ENCODE results near the gene ZNF280B. TPM values are rescaled to one million over a fixed set of nuclear protein-coding genes. Genes with fewer than 3 reads are reported as not detected.
"Not testable (repeated sequence)": the region's sequence is repeated elsewhere in the genome, so short reads cannot be mapped to it uniquely, and the experiment has no call there.

ZNF280B gene
- total and polyA plus RNA-seq, 7 experiments from 2014 or later: 2.1 to 3.6 (median 2.3) TPM

GRCh38 chr22:22468794-22469469 is 39.6 kb downstream of the ZNF280B start:
- H3K4me1 ChIP-seq (ENCODE audit: control insufficient read depth in 2 of 2, insufficient read depth in 2 of 2, low read length in 2 of 2); H3K27ac Mint-ChIP-seq; H3K4me3 Mint-ChIP-seq; H3K9me3 ChIP-seq (ENCODE audit: control insufficient read depth in 2 of 3, low read length in 3 of 3); H3K27ac ChIP-seq (ENCODE audit: low read depth, low read length); H3K4me3 ChIP-seq (ENCODE audit: low read length); ATAC-seq; CTCF ChIA-PET; DNase-seq; H3K4me1 Mint-ChIP-seq; H3K27me3 ChIP-seq (ENCODE audit: control insufficient read depth in 2 of 2, insufficient read depth in 2 of 2, low read length in 2 of 2); H3K36me3 ChIP-seq (ENCODE audit: control insufficient read depth in 2 of 3, insufficient read depth in 3 of 3, low read length in 3 of 3); POLR2A ChIA-PET; H3K36me3 Mint-ChIP-seq: not testable (repeated sequence)
- Mint-ChIP-seq H3K9me3 (peaks cover 8 to 31% (median 15%) of the 10 kb centered on the region in 11 donors), H3K27me3 (peaks cover 14 to 37% (median 28%) of the 10 kb centered on the region in 5 donors)
- intact Hi-C loops (cut with micrococcal nuclease): loop anchor here in 1 of 2 donors (10.0 kb wide), 1 partner anchor 246 kb away; no protein-coding TSS in a partner anchor

DNA sequence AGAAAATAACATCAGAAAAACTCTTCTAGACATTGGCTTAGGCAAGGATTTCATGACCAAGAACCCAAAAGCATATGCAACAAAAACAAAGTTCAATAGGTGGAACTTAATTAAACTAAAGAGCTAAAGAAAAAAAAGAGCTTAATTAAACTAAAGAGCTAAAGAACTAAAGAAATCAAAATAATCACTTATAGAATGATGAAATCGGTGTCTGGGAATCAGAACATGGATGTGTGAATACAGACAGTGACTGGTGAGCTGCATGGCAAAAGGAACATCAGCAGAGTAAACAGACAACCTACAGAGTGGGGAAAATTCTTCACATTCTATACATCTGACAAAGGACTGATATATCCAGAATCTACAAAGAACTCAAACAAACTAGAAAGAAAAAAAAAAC is 41.4 kb downstream of the ZNF280B start:
- POLR2A ChIA-PET: no interaction called here
- Histone ChIP-seq H3K27me3 (ENCODE audit: control insufficient read depth in 2 of 2, insufficient read depth in 2 of 2, low read length in 2 of 2) (peaks cover 0 to 11% of the 10 kb centered on the region in 2 donors), H3K36me3 (ENCODE audit: control insufficient read depth in 2 of 3, insufficient read depth in 3 of 3, low read length in 3 of 3) (no peaks in the 10 kb centered on the region), H3K4me3 (ENCODE audit: low read length) (no peak overlapping the region), H3K9me3 (ENCODE audit: control insufficient read depth in 2 of 3, low read length in 3 of 3) (no peaks in the 10 kb centered on the region), H3K4me1 (ENCODE audit: control insufficient read depth in 2 of 2, insufficient read depth in 2 of 2, low read length in 2 of 2) (no peaks in the 10 kb centered on the region), H3K27ac (ENCODE audit: low read depth, low read length) (no peak overlapping the region)
- H3K4me1 Mint-ChIP-seq: no peaks in the 10 kb centered on the region
- ATAC-seq: no peak
- DNase-seq: no peak
- intact Hi-C loops (cut with micrococcal nuclease): loop anchor here in 1 of 2 donors (10.0 kb wide), 1 partner anchor 248 kb away; no protein-coding TSS in a partner anchor
- peaks cover 8 to 31% (median 15%) of the 10 kb centered on the region in 11 donors for H3K9me3 Mint-ChIP-seq
- CTCF ChIA-PET: interaction anchor here (0.9 kb wide), 1 partner anchor 12 kb away, joined by 3 read pairs; no protein-coding TSS in a partner anchor
- H3K4me3 Mint-ChIP-seq: no peak overlapping the region
- H3K27me3 Mint-ChIP-seq: peaks cover 24 to 48% (median 44%) of the 10 kb centered on the region in 5 donors
- no peak overlapping the region for H3K27ac Mint-ChIP-seq
- H3K36me3 Mint-ChIP-seq: peaks cover 0 to 9% (median 0%) of the 10 kb centered on the region in 5 donors

GRCh38 chr22:22465782-22466181 is 42.8 kb downstream of the ZNF280B start:
- intact Hi-C loops (cut with micrococcal nuclease): loop anchor here in 1 of 2 donors (2.0 to 10.0 kb wide), 3 partner anchors 121 to 491 kb away; no protein-coding TSS in a partner anchor
- no peak overlapping the region for H3K27ac Mint-ChIP-seq
- Histone ChIP-seq H3K9me3 (ENCODE audit: control insufficient read depth in 2 of 3, low read length in 3 of 3) (no peaks in the 10 kb centered on the region), H3K27me3 (ENCODE audit: control insufficient read depth in 2 of 2, insufficient read depth in 2 of 2, low read length in 2 of 2) (peaks cover 0 to 11% of the 10 kb centered on the region in 2 donors), H3K4me1 (ENCODE audit: control insufficient read depth in 2 of 2, insufficient read depth in 2 of 2, low read length in 2 of 2) (no peaks in the 10 kb centered on the region), H3K27ac (ENCODE audit: low read depth, low read length) (no peak overlapping the region), H3K4me3 (ENCODE audit: low read length) (no peak overlapping the region), H3K36me3 (ENCODE audit: control insufficient read depth in 2 of 3, insufficient read depth in 3 of 3, low read length in 3 of 3) (no peaks in the 10 kb centered on the region)
- no peak for ATAC-seq
- H3K27me3 Mint-ChIP-seq: peaks cover 29 to 50% (median 47%) of the 10 kb centered on the region in 5 donors
- H3K4me1 Mint-ChIP-seq: no peaks in the 10 kb centered on the region
- peaks cover 8 to 36% (median 18%) of the 10 kb centered on the region in 11 donors for H3K9me3 Mint-ChIP-seq
- ChIA-PET POLR2A (no interaction called here), CTCF (interaction anchor here (0.5 to 1.2 kb wide), 2 partner anchors 43 to 1886 kb away, joined by 3 to 7 read pairs; partner anchors contain the start of gene ZNF280B)
- no peak for DNase-seq
- peaks cover 0 to 9% (median 0%) of the 10 kb centered on the region in 5 donors for H3K36me3 Mint-ChIP-seq
- H3K4me3 Mint-ChIP-seq: no peak overlapping the region

- Mint-ChIP-seq H3K27ac (no peak overlapping the region), H3K36me3 (peaks cover 0 to 9% (median 0%) of the 10 kb centered on the region in 5 donors), H3K4me1 (no peaks in the 10 kb centered on the region), H3K27me3 (peaks cover 29 to 54% (median 50%) of the 10 kb centered on the region in 5 donors), H3K9me3 (peaks cover 9 to 42% (median 20%) of the 10 kb centered on the region in 11 donors), H3K4me3 (no peak overlapping the region)
- no peaks in the 10 kb centered on the region for H3K4me1 ChIP-seq (ENCODE audit: control insufficient read depth in 2 of 2, insufficient read depth in 2 of 2, low read length in 2 of 2)
- CTCF ChIA-PET: interaction anchor here (0.5 to 1.2 kb wide), 2 partner anchors 44 to 1886 kb away, joined by 3 to 7 read pairs; partner anchors contain the start of gene ZNF280B
- H3K4me3 ChIP-seq (ENCODE audit: low read length): no peak overlapping the region
- H3K36me3 ChIP-seq (ENCODE audit: control insufficient read depth in 2 of 3, insufficient read depth in 3 of 3, low read length in 3 of 3): no peaks in the 10 kb centered on the region
- POLR2A ChIA-PET: no interaction called here
- peaks cover 0 to 5% (median 0%) of the 10 kb centered on the region in 3 experiments for H3K9me3 ChIP-seq (ENCODE audit: control insufficient read depth in 2 of 3, low read length in 3 of 3)
- ATAC-seq (no peak), DNase-seq (no peak)
- H3K27ac ChIP-seq (ENCODE audit: low read depth, low read length): no peak overlapping the region
- H3K27me3 ChIP-seq (ENCODE audit: control insufficient read depth in 2 of 2, insufficient read depth in 2 of 2, low read length in 2 of 2): peaks cover 0 to 11% of the 10 kb centered on the region in 2 donors
- intact Hi-C loops (cut with micrococcal nuclease): loop anchor here in 1 of 2 donors (2.0 to 10.0 kb wide), 3 partner anchors 122 to 492 kb away; no protein-coding TSS in a partner anchor
Measured at GRCh38 chr22:22465094-22465602, 43.4 kb downstream of the ZNF280B start.

DNA sequence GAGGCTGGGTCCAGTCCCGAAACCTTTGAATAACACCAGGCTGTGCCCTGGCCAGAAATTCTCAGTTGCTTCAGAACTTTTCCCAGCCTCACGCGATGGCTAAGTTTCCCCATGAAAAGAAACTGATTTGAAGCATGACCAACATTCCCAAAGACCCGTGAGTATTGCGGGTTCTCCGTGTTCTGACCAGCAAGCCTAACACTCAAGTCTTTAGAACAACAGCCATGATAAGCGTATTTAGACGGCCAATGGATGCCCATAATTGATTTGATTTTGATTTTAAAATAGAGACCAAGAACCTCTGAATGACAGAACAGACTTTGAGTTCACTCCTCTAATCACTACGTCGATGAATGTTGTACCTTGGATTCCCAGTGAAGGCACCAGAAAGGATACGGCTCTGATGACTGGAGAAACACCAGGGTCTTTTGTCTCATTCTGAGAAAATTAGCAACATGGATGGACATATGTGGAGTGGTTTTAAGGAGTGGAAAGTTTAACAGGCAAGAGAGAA is 43.9 kb downstream of the ZNF280B start:
- H3K27ac ChIP-seq (ENCODE audit: low read depth, low read length): no peak overlapping the region
- peaks cover 0 to 11% of the 10 kb centered on the region in 2 donors for H3K27me3 ChIP-seq (ENCODE audit: control insufficient read depth in 2 of 2, insufficient read depth in 2 of 2, low read length in 2 of 2)
- intact Hi-C loops (cut with micrococcal nuclease): loop anchor here (2.0 to 10.0 kb wide), 4 partner anchors 122 to 492 kb away; no protein-coding TSS in a partner anchor
- ATAC-seq (no peak), DNase-seq (no peak)
- peaks cover 0 to 10% (median 4%) of the 10 kb centered on the region in 3 experiments for H3K9me3 ChIP-seq (ENCODE audit: control insufficient read depth in 2 of 3, low read length in 3 of 3)
- Mint-ChIP-seq H3K9me3 (peaks cover 4 to 43% (median 16%) of the 10 kb centered on the region in 11 donors), H3K4me1 (no peaks in the 10 kb centered on the region), H3K36me3 (peaks cover 0 to 9% (median 0%) of the 10 kb centered on the region in 5 donors), H3K27ac (no peak overlapping the region), H3K4me3 (no peak overlapping the region), H3K27me3 (peaks cover 29 to 51% (median 49%) of the 10 kb centered on the region in 5 donors)
- POLR2A ChIA-PET: no interaction called here
- no peaks in the 10 kb centered on the region for H3K36me3 ChIP-seq (ENCODE audit: control insufficient read depth in 2 of 3, insufficient read depth in 3 of 3, low read length in 3 of 3)
- H3K4me3 ChIP-seq (ENCODE audit: low read length): no peak overlapping the region
- CTCF ChIA-PET: interaction anchor here (0.7 to 1.7 kb wide), 4 partner anchors 25 to 511 kb away, joined by 3 to 7 read pairs (median 3); partner anchors contain the start of gene ZNF280B
- H3K4me1 ChIP-seq (ENCODE audit: control insufficient read depth in 2 of 2, insufficient read depth in 2 of 2, low read length in 2 of 2): no peaks in the 10 kb centered on the region

DNA sequence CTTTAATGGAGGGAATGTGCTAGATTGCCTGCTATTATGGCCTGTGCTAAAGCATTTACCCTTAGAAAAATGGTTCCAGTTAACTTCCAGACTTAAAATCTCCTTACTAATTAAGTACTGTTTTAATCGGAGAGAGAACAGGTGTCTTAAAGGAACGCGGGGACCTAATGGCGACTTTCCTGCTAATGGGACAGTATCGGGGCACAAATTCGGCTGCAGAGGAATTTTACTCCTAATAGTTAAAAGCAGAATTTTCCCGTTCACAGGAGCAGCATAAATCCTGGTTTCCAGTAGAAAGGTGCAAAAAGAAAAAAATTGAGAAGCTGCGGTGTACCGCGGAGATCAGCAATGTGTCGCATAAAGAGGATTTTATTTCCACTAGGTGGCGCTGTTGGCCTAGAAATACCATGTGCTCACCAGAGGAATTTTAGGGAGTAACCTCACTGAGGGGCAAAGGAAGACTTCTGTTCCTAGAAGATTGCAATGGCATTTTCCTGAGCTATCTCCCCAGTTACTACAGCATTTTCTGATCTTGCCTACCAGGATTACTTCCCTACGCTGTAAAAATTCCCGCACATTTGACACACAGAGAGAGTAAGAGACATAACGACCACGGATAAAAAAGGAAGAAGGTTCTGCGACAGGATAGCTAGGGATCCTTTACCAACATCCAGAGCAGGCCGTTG is 44.5 kb downstream of the ZNF280B start:
- Mint-ChIP-seq H3K4me1 (no peaks in the 10 kb centered on the region), H3K36me3 (peaks cover 0 to 6% (median 0%) of the 10 kb centered on the region in 5 donors), H3K27me3 (peaks cover 27 to 50% (median 48%) of the 10 kb centered on the region in 5 donors), H3K27ac (no peak overlapping the region), H3K4me3 (no peak overlapping the region), H3K9me3 (peaks cover under 1 to 43% (median 18%) of the 10 kb centered on the region in 11 donors)
- peaks cover 0 to 11% of the 10 kb centered on the region in 2 donors for H3K27me3 ChIP-seq (ENCODE audit: control insufficient read depth in 2 of 2, insufficient read depth in 2 of 2, low read length in 2 of 2)
- H3K4me1 ChIP-seq (ENCODE audit: control insufficient read depth in 2 of 2, insufficient read depth in 2 of 2, low read length in 2 of 2): no peaks in the 10 kb centered on the region
- POLR2A ChIA-PET: no interaction called here
- DNase-seq (peak; percentile 10 to 55 (median 42)), ATAC-seq (peak; percentile 44)
- H3K36me3 ChIP-seq (ENCODE audit: control insufficient read depth in 2 of 3, insufficient read depth in 3 of 3, low read length in 3 of 3): no peaks in the 10 kb centered on the region
- H3K4me3 ChIP-seq (ENCODE audit: low read length): no peak overlapping the region
- CTCF ChIA-PET: interaction anchor here (0.6 to 1.7 kb wide), 4 partner anchors 25 to 511 kb away, joined by 3 to 7 read pairs (median 3); no protein-coding TSS in a partner anchor
- no peak overlapping the region for H3K27ac ChIP-seq (ENCODE audit: low read depth, low read length)
- intact Hi-C loops (cut with micrococcal nuclease): loop anchor here (2.0 to 10.0 kb wide), 4 partner anchors 123 to 493 kb away; no protein-coding TSS in a partner anchor
- H3K9me3 ChIP-seq (ENCODE audit: control insufficient read depth in 2 of 3, low read length in 3 of 3): peaks cover 0 to 16% (median 10%) of the 10 kb centered on the region in 3 experiments
